GM23338 (cell line): ENCODE data around the gene TBC1D32. TPM values are rescaled to one million over a fixed set of nuclear protein-coding genes. Genes with fewer than 3 reads are reported as not detected.

Source experiments
- ATAC-seq: fragments of 200-7000 bp; cut with Tn5 transposase; 3 replicates; pipeline ENCODE4 v1.9.1; 2020
- DNase-seq: peaks from one replicate; pipeline ENCODE4 v3.0.0-alpha.2; 2015; ENCODE audit warnings: low spot score
- H2AFZ ChIP-seq: fragments of 200-600 bp; sonication (generic); 2 replicates; pipeline ENCODE4 v1.8.0; 2016; ENCODE audit warnings: antibody characterized with exemption, mild to moderate bottlenecking, moderate library complexity
- H3F3A ChIP-seq: fragments of 200-600 bp; sonication (generic); replicated peaks from 2 replicates; pipeline ENCODE4 v1.8.0; 2017; ENCODE audit warnings: antibody characterized with exemption, mixed run types, low read depth
- H3K27ac ChIP-seq: fragments of 200-600 bp; sonication (generic); 2 replicates; pipeline ENCODE4 v1.6.1; 2016; ENCODE audit warnings: low read depth
- H3K27me3 ChIP-seq: fragments of 200-600 bp; sonication (generic); 2 replicates; pipeline ENCODE4 v1.8.0; 2016; ENCODE audit warnings: mild to moderate bottlenecking, mixed run types, moderate library complexity; ENCODE audit not compliant: insufficient read depth
- H3K36me3 ChIP-seq: fragments of 200-600 bp; sonication (generic); 2 replicates; pipeline ENCODE4 v1.8.0; 2016; ENCODE audit warnings: mild to moderate bottlenecking; ENCODE audit not compliant: insufficient read depth
- H3K4me1 ChIP-seq: fragments of 200-600 bp; sonication (generic); 2 replicates; pipeline ENCODE4 v1.8.0; 2016; ENCODE audit warnings: mild to moderate bottlenecking, moderate library complexity; ENCODE audit not compliant: insufficient read depth
- H3K4me2 ChIP-seq: fragments of 200-600 bp; sonication (generic); 2 replicates; pipeline ENCODE4 v1.7.1; 2017; ENCODE audit warnings: mixed run types
- H3K4me3 ChIP-seq: fragments of 200-600 bp; sonication (generic); 2 replicates; pipeline ENCODE4 v1.6.1; 2016; ENCODE audit warnings: mixed run types
- H3K79me2 ChIP-seq: fragments of 200-600 bp; sonication (generic); replicated peaks from 2 replicates; pipeline ENCODE4 v1.8.0; 2017; ENCODE audit warnings: mild to moderate bottlenecking; ENCODE audit not compliant: insufficient read depth
- H3K9me2 ChIP-seq: fragments of 200-600 bp; sonication (generic); 2 replicates; pipeline ENCODE4 v1.8.0; 2017; ENCODE audit not compliant: insufficient read depth
- H4K20me1 ChIP-seq: fragments of 200-600 bp; sonication (generic); replicated peaks from 2 replicates; pipeline ENCODE4 v1.8.0; 2017; ENCODE audit warnings: mild to moderate bottlenecking; ENCODE audit not compliant: insufficient read depth
- H3K27ac Mint-ChIP-seq: 2 replicates; pipeline ENCODE4 v1.8.0; 2020; ENCODE audit warnings: inconsistent platforms, mild to moderate bottlenecking, moderate library complexity, mixed read lengths
- H3K27me3 Mint-ChIP-seq: 3 replicates; pipeline ENCODE4 v1.8.0; 2022; ENCODE audit warnings: low read depth, mild to moderate bottlenecking, moderate library complexity, mixed read lengths, inconsistent platforms; ENCODE audit not compliant: insufficient read depth, poor library complexity
- H3K36me3 Mint-ChIP-seq: 3 replicates; pipeline ENCODE4 v1.8.0; 2021; ENCODE audit warnings: low read depth, mild to moderate bottlenecking, inconsistent platforms, moderate library complexity, mixed read lengths
- H3K4me1 Mint-ChIP-seq: 3 replicates; pipeline ENCODE4 v1.8.0; 2020; ENCODE audit warnings: mild to moderate bottlenecking, inconsistent platforms, mixed read lengths
- H3K4me3 Mint-ChIP-seq: 3 replicates; pipeline ENCODE4 v1.8.0; 2021; ENCODE audit warnings: moderate library complexity, mild to moderate bottlenecking, inconsistent platforms, mixed read lengths
- H3K9me3 Mint-ChIP-seq: 3 replicates; pipeline ENCODE4 v1.8.0; 2020; ENCODE audit warnings: moderate library complexity, mild to moderate bottlenecking, inconsistent platforms, mixed read lengths
- CTCF ChIP-seq, 2 experiments: fragments of 200-600 bp in 1 of 2; sonication (generic) in 1 of 2; conservative IDR thresholded peaks; 2 replicates each; pipeline versions ENCODE4 v1.5.1 to v1.6.1; 2016 to 2017; ENCODE audit warnings: antibody characterized with exemption in 2 of 2, low read depth in 2 of 2, mild to moderate bottlenecking in 2 of 2, moderate library complexity in 1 of 2
- EZH2 ChIP-seq: fragments of 200-600 bp; sonication (generic); IDR thresholded peaks from one replicate; pipeline ENCODE4 v1.8.0; 2017; ENCODE audit warnings: antibody characterized with exemption, mild to moderate bottlenecking, low read depth; ENCODE audit not compliant: unreplicated experiment
- JUNB ChIP-seq: IDR thresholded peaks from one replicate; pipeline ENCODE4 v1.6.1; 2016; ENCODE audit warnings: antibody characterized with exemption; ENCODE audit not compliant: unreplicated experiment
- REST ChIP-seq: IDR thresholded peaks from one replicate; pipeline ENCODE4 v1.6.1; 2018; ENCODE audit warnings: antibody characterized with exemption; ENCODE audit not compliant: unreplicated experiment
- ZNF462 ChIP-seq: fragments of 250-450 bp; sonication (Bioruptor Pico); IDR thresholded peaks from 2 replicates; pipeline ENCODE4 v1.5.0; 2020; ENCODE audit warnings: mild to moderate bottlenecking, moderate library complexity
- polyA plus RNA-seq: library from polyadenylated mRNA; unstranded; fragments of >200 nt; fragmentation: Nextera tagmentation; extraction: Ambion mirVana; gene quantifications from 2 replicates; pipeline ENCODE4 v1.2.1, GENCODE V29; 2016
- total RNA-seq: library from RNA; depleted of rRNA; stranded (reverse); fragments of >200 nt; shearing (Covaris generic); gene quantifications from 2 replicates; pipeline ENCODE4 v1.2.3, GENCODE V29; 2014

TBC1D32 gene
- total and polyA plus RNA-seq, 2 experiments from 2014 or later = 8.9 to 10.4 TPM

GRCh38 chr6:121106962-121107361 lies 227.3 kb downstream of the TBC1D32 start (continued):
- no peak for TF ChIP-seq ZNF462 (CRISPR knock-in tag)

- Histone ChIP-seq H3F3A (no peaks in the 10 kb centered on the region), H3K4me2 (no peak overlapping the region), H3K9me2 (no peaks in the 10 kb centered on the region), H4K20me1 (no peaks in the 10 kb centered on the region), H3K27ac (no peak overlapping the region), H3K27me3 (no peaks in the 10 kb centered on the region), H3K36me3 (no peaks in the 10 kb centered on the region), H3K4me1 (0 out of 2 replicates have a peak, but pooled peaks cover 7% of the 10 kb centered on the region), H3K4me3 (no peak overlapping the region), H2AFZ (no peak overlapping the region), H3K79me2 (no peaks in the 10 kb centered on the region)
- H3K4me1 Mint-ChIP-seq = peaks cover 8% of the 10 kb centered on the region; the same call in 2 of the 3 replicates
- ATAC-seq (peak; percentile 69), DNase-seq (peak; percentile 20)
- peaks cover 1% of the 10 kb centered on the region for H3K27me3 Mint-ChIP-seq
- peaks cover 12% of the 10 kb centered on the region; the same call in 2 of the 3 replicates for H3K36me3 Mint-ChIP-seq
- no peak overlapping the region for H3K4me3 Mint-ChIP-seq
- peaks cover 13% of the 10 kb centered on the region; the same call in 2 of the 3 replicates for H3K9me3 Mint-ChIP-seq
- peak overlapping the region; percentile 36; the same call in 1 of the 2 replicates for H3K27ac Mint-ChIP-seq
- TF ChIP-seq EZH2 = no peak
- no peak for TF ChIP-seq JUNB
- no peak for TF ChIP-seq CTCF (conservative IDR thresholded peaks at IDR 0.05; ENCODE audit: low read depth in 2 of 2)
- no peak for TF ChIP-seq REST
Observed at GRCh38 chr6:121105461-121105860, 228.8 kb downstream of the TBC1D32 start.
